ENCODE measurements around the gene DCP1B. TPM values are rescaled to one million over a fixed set of nuclear protein-coding genes. Genes with fewer than 3 reads are reported as not detected.

The DCP1B gene
- total RNA-seq, 2 donors from 2014 or later = 18.3 to 35.4 TPM

GRCh38 chr12:1918081-1918883 is 86.0 kb downstream of the DCP1B start, which contains the start of gene CACNA2D4:
CACNA2D4 (minus strand) TSS chr12:1918652; CDS start chr12:1918473, 179 bp downstream.
- H3K9ac ChIP-seq (ENCODE audit: extremely low read depth, low read length, poor library complexity, severe bottlenecking) = no peak within 1 kb of the TSS
- H3K36me3 ChIP-seq (ENCODE audit: control insufficient read depth, insufficient read depth, low read length) = no peaks in the 10 kb centered on the region
- Mint-ChIP-seq H3K4me3 (no peak within 1 kb of the TSS), H3K4me1 (peaks cover 43% of the 10 kb centered on the region), H3K27ac (peak within 1 kb of the TSS; percentile 14), H3K27me3 (ENCODE audit: insufficient read depth) (no peaks in the 10 kb centered on the region), H3K36me3 (ENCODE audit: low read depth) (no peaks in the 10 kb centered on the region), H3K9me3 (no peaks in the 10 kb centered on the region)
- WGBS, 2 experiments (ENCODE audit: insufficient coverage in 1 of 2, insufficient read length in 1 of 2) = 75 to 82% methylated on average over 10 to 18 of the region's 18 CpGs
- H3K27me3 ChIP-seq (ENCODE audit: control insufficient read depth, insufficient read depth, low read length, poor library complexity, severe bottlenecking) = no peaks in the 10 kb centered on the region
- peak; percentile 68 for DNase-seq
- H3K9me3 ChIP-seq (ENCODE audit: control insufficient read depth, low read length) = no peaks in the 10 kb centered on the region
- H3K4me3 ChIP-seq (ENCODE audit: low read length) = no peak within 1 kb of the TSS
- no peak for TF ChIP-seq CTCF (conservative IDR thresholded peaks at IDR 0.05)
- H3K4me1 ChIP-seq (ENCODE audit: control insufficient read depth, insufficient read depth, low read length) = peaks cover 9% of the 10 kb centered on the region
- no peak within 1 kb of the TSS for H3K27ac ChIP-seq (ENCODE audit: low read depth, low read length)

DNA sequence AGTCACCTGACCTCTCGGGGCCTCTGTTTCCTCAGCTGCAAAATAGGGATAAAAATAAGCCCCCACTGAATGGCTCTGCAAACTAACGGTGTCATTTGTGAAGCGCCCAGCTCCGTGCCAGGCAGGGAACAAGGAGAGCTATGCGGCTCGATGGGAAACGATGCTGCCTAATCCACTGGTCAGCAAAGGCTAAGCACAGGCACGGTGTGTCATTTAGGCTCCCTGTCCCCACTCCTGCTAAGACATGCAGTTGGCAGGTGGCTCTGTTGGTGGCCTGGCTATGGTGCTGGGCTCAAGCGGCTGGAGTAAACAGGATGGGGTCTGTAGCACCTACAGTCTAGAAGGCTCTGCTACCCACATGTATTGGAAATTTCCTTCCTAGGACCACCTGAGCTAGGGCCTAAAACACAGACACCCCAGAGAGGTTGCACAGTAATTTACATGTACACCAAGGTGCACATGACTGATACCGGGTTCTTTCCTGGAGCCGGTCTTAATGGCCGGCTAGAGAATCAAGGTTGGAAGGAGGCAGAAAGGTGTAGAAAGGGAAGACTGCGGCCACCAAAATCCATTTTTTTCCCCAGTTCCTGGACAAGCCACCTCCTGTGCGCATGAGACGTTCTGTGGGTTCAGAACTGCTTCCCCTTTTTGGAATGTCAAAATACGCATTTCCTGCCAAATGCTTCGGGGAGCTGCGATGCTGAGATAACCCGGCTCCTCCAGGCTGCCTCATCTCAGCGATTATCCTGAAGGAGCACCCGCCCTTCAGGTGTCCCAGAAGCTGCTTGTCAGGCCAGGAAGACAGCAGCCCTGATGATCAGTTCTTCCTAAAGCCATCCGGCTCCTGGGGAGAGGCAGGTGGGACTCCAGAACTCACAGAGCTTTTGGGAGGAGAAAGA is 86.8 kb downstream of the DCP1B start:
- H3K4me1 ChIP-seq (ENCODE audit: control insufficient read depth, insufficient read depth, low read length) = peaks cover 9% of the 10 kb centered on the region
- WGBS, 2 experiments (ENCODE audit: insufficient coverage in 1 of 2, insufficient read length in 1 of 2) = 87 to 91% methylated on average over 14 to 22 of the region's 22 CpGs
- peak; percentile 44 for DNase-seq
- H3K4me3 Mint-ChIP-seq = no peak overlapping the region
- H3K36me3 ChIP-seq (ENCODE audit: control insufficient read depth, insufficient read depth, low read length) = no peaks in the 10 kb centered on the region
- H3K4me3 ChIP-seq (ENCODE audit: low read length) = no peak overlapping the region
- no peaks in the 10 kb centered on the region for H3K27me3 Mint-ChIP-seq (ENCODE audit: insufficient read depth)
- no peak for TF ChIP-seq CTCF (conservative IDR thresholded peaks at IDR 0.05)
- no peaks in the 10 kb centered on the region for H3K27me3 ChIP-seq (ENCODE audit: control insufficient read depth, insufficient read depth, low read length, poor library complexity, severe bottlenecking)
- H3K9me3 ChIP-seq (ENCODE audit: control insufficient read depth, low read length) = no peaks in the 10 kb centered on the region
- H3K4me1 Mint-ChIP-seq = peaks cover 49% of the 10 kb centered on the region
- H3K9me3 Mint-ChIP-seq = no peaks in the 10 kb centered on the region
- no peak overlapping the region for H3K9ac ChIP-seq (ENCODE audit: extremely low read depth, low read length, poor library complexity, severe bottlenecking)
- H3K27ac ChIP-seq (ENCODE audit: low read depth, low read length) = no peak overlapping the region
- H3K27ac Mint-ChIP-seq = peak overlapping the region; percentile 14
- no peaks in the 10 kb centered on the region for H3K36me3 Mint-ChIP-seq (ENCODE audit: low read depth)

DNA sequence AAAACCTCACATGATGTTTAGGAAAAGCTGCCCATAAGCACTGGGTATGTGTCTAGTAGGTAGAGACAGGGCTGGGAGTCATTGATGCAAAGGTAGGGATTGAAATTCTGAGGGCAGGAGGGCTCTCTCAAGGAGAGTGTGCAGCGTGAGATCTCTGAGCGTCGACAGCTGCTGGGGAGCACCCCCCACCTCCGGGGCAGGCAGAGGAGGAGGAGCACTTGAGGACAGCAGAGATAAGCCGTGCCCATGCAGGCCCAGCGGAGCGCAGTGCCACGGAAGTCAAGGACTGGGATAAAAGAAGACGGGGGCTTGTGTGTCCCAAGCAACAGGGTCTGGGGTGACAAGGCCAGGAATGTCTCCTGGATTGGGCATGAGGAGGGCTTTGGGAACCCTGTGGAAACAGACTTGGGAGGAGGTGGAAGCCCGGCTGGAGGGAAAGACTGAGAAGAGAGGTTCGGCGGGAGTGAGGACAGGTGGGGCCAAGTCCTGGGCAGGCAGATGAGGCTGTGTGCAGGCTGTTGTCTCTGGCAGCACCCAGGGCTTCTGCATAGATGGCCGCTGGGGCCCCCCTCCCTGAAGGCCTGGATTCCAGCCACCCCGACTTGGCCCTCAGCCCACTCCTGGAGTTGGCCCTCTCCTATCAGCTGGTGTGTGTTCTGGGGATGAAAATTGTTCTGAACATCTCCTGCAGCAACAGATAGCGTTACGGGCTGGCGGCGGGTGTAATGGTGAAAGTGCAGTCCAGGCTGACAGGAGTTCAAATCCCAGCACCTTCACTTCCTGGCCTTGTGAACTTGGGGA is 87.7 kb downstream of the DCP1B start:
- H3K9me3 ChIP-seq (ENCODE audit: control insufficient read depth, low read length) = no peaks in the 10 kb centered on the region
- H3K9me3 Mint-ChIP-seq = no peaks in the 10 kb centered on the region
- WGBS, 2 experiments (ENCODE audit: insufficient coverage in 1 of 2, insufficient read length in 1 of 2) = 91 to 98% methylated on average over 15 to 18 of the region's 18 CpGs
- no peaks in the 10 kb centered on the region for H3K36me3 Mint-ChIP-seq (ENCODE audit: low read depth)
- peaks cover 56% of the 10 kb centered on the region for H3K4me1 Mint-ChIP-seq
- H3K27ac Mint-ChIP-seq = no peak overlapping the region
- no peak overlapping the region for H3K4me3 ChIP-seq (ENCODE audit: low read length)
- no peak overlapping the region for H3K27ac ChIP-seq (ENCODE audit: low read depth, low read length)
- H3K27me3 ChIP-seq (ENCODE audit: control insufficient read depth, insufficient read depth, low read length, poor library complexity, severe bottlenecking) = no peaks in the 10 kb centered on the region
- H3K36me3 ChIP-seq (ENCODE audit: control insufficient read depth, insufficient read depth, low read length) = no peaks in the 10 kb centered on the region
- H3K4me3 Mint-ChIP-seq = no peak overlapping the region
- H3K9ac ChIP-seq (ENCODE audit: extremely low read depth, low read length, poor library complexity, severe bottlenecking) = no peak overlapping the region
- no peak for TF ChIP-seq CTCF (conservative IDR thresholded peaks at IDR 0.05)
- DNase-seq = peak; percentile 40
- H3K27me3 Mint-ChIP-seq (ENCODE audit: insufficient read depth) = no peaks in the 10 kb centered on the region
- peaks cover 9% of the 10 kb centered on the region for H3K4me1 ChIP-seq (ENCODE audit: control insufficient read depth, insufficient read depth, low read length)

Data from endodermal cell (in vitro differentiated cells).